Heart left ventricle (tissue), 13 donors: ENCODE measurements around the gene CRISP1.

Experiments
- POLR2A ChIP-seq, 2 donors: fragments of 450-650 bp; IDR thresholded peaks; one replicate each; pipeline ENCODE4 v1.6.1; 2017; ENCODE audit warnings: antibody characterized with exemption in 2 of 2, mild to moderate bottlenecking in 2 of 2, moderate library complexity in 2 of 2
- TF ChIP-seq, protein P1 (sequence below), 12 donors: fragments of 200-600 bp; sonication (generic) in 4 of 12; IDR thresholded peaks; one replicate each; pipeline versions ENCODE4 v1.5.0 to v1.8.0; 2018 to 2022; ENCODE audit warnings: antibody characterized with exemption in 12 of 12, mild to moderate bottlenecking in 5 of 12
- donor health status: ischemic (EF 13 %, LVEDD 7.1; RV severe dilation, severe dysfunction).
- donor health status: DM: no; HTN: yes; CAD: no.
- donor health status: DM: no; HTN: no; CAD: no.
- donor health status: ischemic (EF 25% LVEDD 6.9; RV normal size, moderate dysfunction).
- donor health status: ischemic (EF 25% LVEDD 5.7; RV mildly dilated, moderate dysfunction).
- donor health status: ischemic (EF 35%, LVEDD 5.7; RV mildly dilated, moderate dysfunction).
- donor health status: nonischemic (EF 11% LVEDD 7.7; RV severe dilation, severe dysfunction).
- donor health status: DM: yes; HTN: yes; CAD: no.
- donor health status: PGD.
- donor health status: ischemic (EF 29% LVEDD 5.4; RV normal size, mild dysfunction).
- donor health status: nonischemic (EF 23%, LVEDD 6.1; RV moderate dilation, normal function).

DNA sequence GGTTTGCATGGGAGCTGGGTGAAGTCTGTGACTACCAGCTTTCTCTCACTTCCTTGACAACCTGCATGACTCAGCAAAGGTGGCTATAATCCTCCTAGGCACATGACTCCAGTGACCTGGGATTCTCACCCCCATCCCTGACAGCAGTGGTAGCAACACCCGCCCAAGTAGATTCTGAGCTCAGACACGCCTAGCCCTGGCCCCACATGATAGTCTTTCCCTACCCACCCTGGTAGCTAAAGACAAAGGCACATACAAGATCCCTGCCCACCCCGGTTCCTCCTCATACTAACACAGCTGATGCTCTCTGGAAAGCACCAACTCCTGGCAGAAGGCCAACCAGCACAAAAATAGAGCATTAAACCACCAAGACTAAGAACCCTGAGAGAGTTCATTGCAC, 25.9 kb upstream of the CRISP1 start:
- TF ChIP-seq, protein P1, sequence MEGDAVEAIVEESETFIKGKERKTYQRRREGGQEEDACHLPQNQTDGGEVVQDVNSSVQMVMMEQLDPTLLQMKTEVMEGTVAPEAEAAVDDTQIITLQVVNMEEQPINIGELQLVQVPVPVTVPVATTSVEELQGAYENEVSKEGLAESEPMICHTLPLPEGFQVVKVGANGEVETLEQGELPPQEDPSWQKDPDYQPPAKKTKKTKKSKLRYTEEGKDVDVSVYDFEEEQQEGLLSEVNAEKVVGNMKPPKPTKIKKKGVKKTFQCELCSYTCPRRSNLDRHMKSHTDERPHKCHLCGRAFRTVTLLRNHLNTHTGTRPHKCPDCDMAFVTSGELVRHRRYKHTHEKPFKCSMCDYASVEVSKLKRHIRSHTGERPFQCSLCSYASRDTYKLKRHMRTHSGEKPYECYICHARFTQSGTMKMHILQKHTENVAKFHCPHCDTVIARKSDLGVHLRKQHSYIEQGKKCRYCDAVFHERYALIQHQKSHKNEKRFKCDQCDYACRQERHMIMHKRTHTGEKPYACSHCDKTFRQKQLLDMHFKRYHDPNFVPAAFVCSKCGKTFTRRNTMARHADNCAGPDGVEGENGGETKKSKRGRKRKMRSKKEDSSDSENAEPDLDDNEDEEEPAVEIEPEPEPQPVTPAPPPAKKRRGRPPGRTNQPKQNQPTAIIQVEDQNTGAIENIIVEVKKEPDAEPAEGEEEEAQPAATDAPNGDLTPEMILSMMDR (IDR thresholded peaks at IDR 0.05), result no peak
- TF ChIP-seq POLR2A (IDR thresholded peaks at IDR 0.05), result no peak
